GM23248 (cell line): ENCODE measurements around the gene MAPK4.

Experiments
- EZH2 ChIP-seq: fragments of 200-600 bp; sonication (generic); IDR thresholded peaks from 2 replicates; pipeline ENCODE4 v1.6.1; 2018; ENCODE audit warnings: antibody characterized with exemption, mild to moderate bottlenecking; ENCODE audit not compliant: insufficient read depth, poor library complexity, severe bottlenecking
- EZH2phosphoT487 ChIP-seq: fragments of 200-600 bp; sonication (generic); IDR thresholded peaks from 2 replicates; pipeline ENCODE4 v1.6.1; 2018; ENCODE audit warnings: antibody characterized with exemption, moderate library complexity, mild to moderate bottlenecking, low read depth; ENCODE audit not compliant: insufficient read depth

GRCh38 chr18:50633992-50634391 lies 74.1 kb downstream of the MAPK4 start:
- TF ChIP-seq EZH2 (no peak), EZH2phosphoT487 (no peak)
